Superior temporal gyrus (tissue), 1 donor: ENCODE measurements around the gene HGFAC.
"Not testable (repeated sequence)": the region's sequence is repeated elsewhere in the genome, so short reads cannot be mapped to it uniquely, and the experiment has no call there.

ENCODE experiments used
- DNase-seq: peaks from one replicate; pipeline ENCODE4 v3.0.0-alpha.2; 2016; ENCODE audit errors: extremely low spot score

HGFAC gene

GRCh38 chr4:3442460-3442958 lies 741 bp downstream of the HGFAC start:
- DNase-seq: no peak

- no peak for DNase-seq
Observed at GRCh38 chr4:3442959-3443749, 1.4 kb downstream of the HGFAC start.

GRCh38 chr4:3443750-3444309 lies 2.1 kb downstream of the HGFAC start:
- DNase-seq: no peak

- no peak for DNase-seq
Observed at GRCh38 chr4:3444351-3445110, 2.8 kb downstream of the HGFAC start.

- no peak for DNase-seq
Observed at GRCh38 chr4:3445111-3445820, 3.5 kb downstream of the HGFAC start.

- no peak for DNase-seq
Observed at GRCh38 chr4:3445829-3446545, 4.2 kb downstream of the HGFAC start.

- no peak for DNase-seq
Observed at GRCh38 chr4:3446631-3447320, 5.0 kb downstream of the HGFAC start.

- DNase-seq: no peak
Observed at GRCh38 chr4:3447431-3448395, 5.9 kb downstream of the HGFAC start.

GRCh38 chr4:3449047-3449573 lies 7.3 kb downstream of the HGFAC start:
- DNase-seq: no peak

GRCh38 chr4:3449574-3450534 lies 8.1 kb downstream of the HGFAC start:
- DNase-seq: no peak

GRCh38 chr4:3450643-3451042 lies 8.9 kb downstream of the HGFAC start:
- no peak for DNase-seq

GRCh38 chr4:3451956-3452355 lies 10.2 kb downstream of the HGFAC start:
- DNase-seq: no peak

GRCh38 chr4:3452376-3452775 lies 10.6 kb downstream of the HGFAC start:
- no peak for DNase-seq

GRCh38 chr4:3455596-3455995 lies 13.8 kb downstream of the HGFAC start:
- not testable (repeated sequence) for DNase-seq

GRCh38 chr4:3458371-3458770 lies 16.6 kb downstream of the HGFAC start:
- DNase-seq: no peak

- not testable (repeated sequence) for DNase-seq
Observed at GRCh38 chr4:3459156-3459555, 17.4 kb downstream of the HGFAC start.

- no peak for DNase-seq
Observed at GRCh38 chr4:3460926-3461325, 19.2 kb downstream of the HGFAC start.
